Measurements from ENCODE around the gene BPNT1. TPM values are rescaled to one million over a fixed set of nuclear protein-coding genes. Genes with fewer than 3 reads are reported as not detected.

The BPNT1 gene
- total and polyA plus RNA-seq, 4 donors: 11.5 to 16.4 (median 12.6) TPM

GRCh38 chr1:220067269-220068204 is 22.1 kb downstream of the BPNT1 start:
- TF ChIP-seq EGR1 (IDR thresholded peaks at IDR 0.05; ENCODE audit: low read depth in 2 of 2) (no peak), ZBTB33 (IDR thresholded peaks at IDR 0.05) (no peak), HNF4A (conservative IDR thresholded peaks at IDR 0.05) (no peak), CTCF (IDR thresholded peaks at IDR 0.05; ENCODE audit: low read depth, low read length, missing input control) (no peak), TAF1 (conservative IDR thresholded peaks at IDR 0.05) (no peak), ATF3 (IDR thresholded peaks at IDR 0.05) (no peak), RAD21 (IDR thresholded peaks at IDR 0.05) (no peak), NR2F2 (IDR thresholded peaks at IDR 0.05) (no peak), YY1 (IDR thresholded peaks at IDR 0.05) (no peak), RXRA (IDR thresholded peaks at IDR 0.05) (no peak), REST (IDR thresholded peaks at IDR 0.05) (no peak), MAX (IDR thresholded peaks at IDR 0.05) (no peak), FOXA2 (IDR thresholded peaks at IDR 0.05) (no peak), SP1 (IDR thresholded peaks at IDR 0.05) (no peak), JUND (IDR thresholded peaks at IDR 0.05) (no peak), FOXA1 (IDR thresholded peaks at IDR 0.05) (no peak)
- Histone ChIP-seq H3K4me1 (ENCODE audit: control insufficient read depth in 4 of 4, insufficient read depth in 4 of 4, low read length in 3 of 4) (no peaks in the 10 kb centered on the region), H3K9me3 (ENCODE audit: control insufficient read depth in 4 of 4, low read length in 3 of 4) (no peaks in the 10 kb centered on the region), H3K27ac (ENCODE audit: low read depth in 1 of 2, low read length in 2 of 2) (no peak overlapping the region), H3K36me3 (ENCODE audit: control insufficient read depth in 4 of 4, insufficient read depth in 3 of 4, low read depth in 1 of 4, low read length in 3 of 4) (peaks cover 2 to 43% (median 33%) of the 10 kb centered on the region in 4 donors), H3K9ac (ENCODE audit: low read depth in 1 of 2, low read length in 2 of 2) (no peak overlapping the region), H3K27me3 (ENCODE audit: control insufficient read depth in 4 of 4, insufficient read depth in 4 of 4, low read length in 3 of 4) (no peaks in the 10 kb centered on the region), H3K4me3 (ENCODE audit: low read depth in 1 of 3, low read length in 3 of 3) (no peak overlapping the region)
- DNase-seq (ENCODE audit: low spot score): no peak
- WGBS: 98% methylated on average over 3 of the region's 3 CpGs
